ENCODE measurements around the gene LSM3.

DNA sequence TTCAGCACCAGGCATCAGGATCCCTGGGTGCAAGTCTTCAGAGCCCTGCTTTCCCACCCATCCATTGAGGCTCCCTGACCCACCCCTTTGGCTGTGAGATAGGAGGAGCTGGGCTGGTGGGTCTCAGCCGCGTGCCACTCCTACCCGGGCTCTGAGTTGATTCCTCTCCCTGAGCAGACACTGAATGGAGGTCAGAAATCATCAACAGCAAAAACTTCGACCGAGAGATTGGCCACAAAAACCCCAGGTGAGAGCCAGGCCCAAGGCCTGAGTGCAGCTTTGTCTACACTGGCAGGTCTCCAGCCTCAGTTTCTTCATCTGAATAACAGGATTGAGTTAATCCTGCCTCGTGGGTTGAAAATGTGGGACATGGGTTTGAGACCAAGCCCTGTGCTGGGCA, 45.9 kb upstream of the LSM3 start:
- TF ChIP-seq EZH2 (IDR thresholded peaks at IDR 0.05; ENCODE audit: insufficient read depth, low read length): no peak
- TF ChIP-seq, protein P1, sequence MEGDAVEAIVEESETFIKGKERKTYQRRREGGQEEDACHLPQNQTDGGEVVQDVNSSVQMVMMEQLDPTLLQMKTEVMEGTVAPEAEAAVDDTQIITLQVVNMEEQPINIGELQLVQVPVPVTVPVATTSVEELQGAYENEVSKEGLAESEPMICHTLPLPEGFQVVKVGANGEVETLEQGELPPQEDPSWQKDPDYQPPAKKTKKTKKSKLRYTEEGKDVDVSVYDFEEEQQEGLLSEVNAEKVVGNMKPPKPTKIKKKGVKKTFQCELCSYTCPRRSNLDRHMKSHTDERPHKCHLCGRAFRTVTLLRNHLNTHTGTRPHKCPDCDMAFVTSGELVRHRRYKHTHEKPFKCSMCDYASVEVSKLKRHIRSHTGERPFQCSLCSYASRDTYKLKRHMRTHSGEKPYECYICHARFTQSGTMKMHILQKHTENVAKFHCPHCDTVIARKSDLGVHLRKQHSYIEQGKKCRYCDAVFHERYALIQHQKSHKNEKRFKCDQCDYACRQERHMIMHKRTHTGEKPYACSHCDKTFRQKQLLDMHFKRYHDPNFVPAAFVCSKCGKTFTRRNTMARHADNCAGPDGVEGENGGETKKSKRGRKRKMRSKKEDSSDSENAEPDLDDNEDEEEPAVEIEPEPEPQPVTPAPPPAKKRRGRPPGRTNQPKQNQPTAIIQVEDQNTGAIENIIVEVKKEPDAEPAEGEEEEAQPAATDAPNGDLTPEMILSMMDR (IDR thresholded peaks at IDR 0.05; ENCODE audit: insufficient read depth, low read depth, low read length): no peak

Data from astrocyte (in vitro differentiated cells and primary cell).